GM15510 (cell line): Measurements from ENCODE around the gene C11orf24.

Experiments
- POLR2A ChIP-seq: IDR thresholded peaks from 3 replicates; pipeline ENCODE4 v1.6.1; 2011; ENCODE audit warnings: borderline replicate concordance; ENCODE audit not compliant: insufficient read length; ENCODE audit errors: extremely low read depth

Gene C11orf24

DNA sequence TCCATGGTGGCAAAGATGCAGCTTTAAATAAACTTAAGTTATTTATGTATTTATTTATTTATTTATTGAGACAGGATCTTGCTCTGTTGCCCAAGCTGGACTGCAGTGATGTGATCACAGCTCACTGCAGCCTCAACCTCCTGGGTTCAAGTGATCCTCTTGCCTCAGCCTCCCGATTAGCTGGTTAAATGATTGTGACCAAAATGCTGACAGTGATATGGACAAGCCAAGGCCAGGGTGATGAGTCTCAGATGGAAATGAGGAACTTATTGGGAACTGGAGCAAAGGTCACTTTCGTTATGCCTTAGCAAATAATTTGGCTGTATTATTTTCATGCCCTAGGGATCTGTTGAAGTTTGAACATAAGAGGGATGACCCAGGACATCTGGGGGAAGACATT, 31.3 kb upstream of the C11orf24 start:
- TF ChIP-seq POLR2A, result no peak

GRCh38 chr11:68302670-68303069, 30.9 kb upstream of the C11orf24 start:
- TF ChIP-seq POLR2A, result no peak

- no peak for TF ChIP-seq POLR2A
These were observed 30.5 kb upstream of the C11orf24 start for GRCh38 chr11:68302256-68302655.

DNA sequence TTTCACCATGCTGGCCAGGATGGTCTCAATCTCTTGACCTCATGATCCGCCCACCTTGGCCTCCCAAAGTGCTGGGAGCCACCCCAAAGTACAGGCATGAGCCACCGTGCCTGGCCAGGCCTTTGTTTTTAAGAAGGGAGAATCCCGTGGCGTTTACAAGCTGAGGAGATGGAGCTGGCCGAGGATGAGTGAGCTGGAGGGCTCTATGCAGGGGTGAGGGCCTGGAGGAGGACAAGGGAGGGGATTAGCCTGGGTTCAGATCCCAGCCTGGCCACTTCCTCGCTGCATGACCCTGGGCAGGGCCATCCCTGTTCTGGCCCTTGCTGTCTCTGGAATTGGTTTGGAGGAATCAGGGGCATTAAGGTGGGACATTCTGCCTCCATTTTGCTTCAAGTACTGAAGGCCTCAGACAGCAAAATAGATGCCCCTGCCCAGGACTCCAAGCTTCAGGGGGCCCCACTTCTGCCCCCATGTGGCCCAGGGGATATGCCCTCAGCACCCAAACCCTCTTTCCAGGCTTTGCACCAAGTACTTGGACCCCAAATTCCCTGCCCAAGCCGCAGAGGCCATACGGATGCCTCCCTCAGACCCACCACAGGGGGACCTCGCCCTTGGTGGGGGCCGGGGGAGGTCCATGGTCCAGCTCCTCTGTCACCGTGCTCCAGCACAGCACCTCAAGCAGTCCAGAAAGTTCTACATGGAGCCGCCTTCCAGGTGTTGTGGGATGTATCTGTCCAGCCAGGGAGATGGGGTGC, 28.5 kb upstream of the C11orf24 start:
- no peak for TF ChIP-seq POLR2A

DNA sequence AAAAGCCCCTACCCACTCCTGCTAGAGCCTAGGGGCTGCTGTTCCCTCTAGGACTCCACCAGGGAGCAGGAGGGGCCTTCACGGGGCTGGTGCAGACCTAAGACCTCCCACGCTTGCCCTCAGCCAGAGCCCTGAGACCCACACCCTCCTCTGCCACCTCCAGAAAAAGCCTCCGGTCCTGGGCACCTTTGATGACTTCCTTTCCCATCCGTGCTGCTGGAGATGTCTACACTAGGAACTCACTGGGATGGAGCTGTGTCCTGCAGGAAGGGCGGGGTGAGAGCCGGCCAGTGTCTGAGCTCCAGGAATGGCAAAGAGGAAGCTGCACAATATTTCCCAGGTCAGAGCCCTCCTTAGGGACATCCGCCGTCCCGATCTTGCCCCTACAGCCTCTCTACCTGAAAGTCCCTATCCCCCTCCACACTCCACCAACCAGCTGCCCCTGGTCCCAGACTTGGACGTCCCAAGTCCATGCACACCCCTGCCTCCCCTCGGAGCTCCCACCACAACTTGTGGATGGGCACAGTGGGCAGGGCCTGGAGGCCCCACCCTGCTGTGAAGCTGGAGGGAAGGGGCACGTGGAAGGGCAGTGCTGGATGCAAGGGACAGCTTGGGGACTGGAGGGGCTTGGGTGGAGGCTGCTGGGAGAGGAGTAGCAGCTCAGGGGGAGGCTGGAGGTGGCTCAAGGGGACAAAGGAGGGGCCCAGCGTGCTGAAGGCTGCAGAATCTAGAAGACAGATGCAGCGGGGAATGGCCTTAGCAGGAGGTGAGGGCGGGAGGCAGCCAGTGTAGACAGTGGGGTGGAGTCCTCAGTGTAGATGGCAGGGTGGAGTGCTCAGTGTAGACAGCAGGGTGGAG, 27.1 kb upstream of the C11orf24 start:
- no peak for TF ChIP-seq POLR2A

DNA sequence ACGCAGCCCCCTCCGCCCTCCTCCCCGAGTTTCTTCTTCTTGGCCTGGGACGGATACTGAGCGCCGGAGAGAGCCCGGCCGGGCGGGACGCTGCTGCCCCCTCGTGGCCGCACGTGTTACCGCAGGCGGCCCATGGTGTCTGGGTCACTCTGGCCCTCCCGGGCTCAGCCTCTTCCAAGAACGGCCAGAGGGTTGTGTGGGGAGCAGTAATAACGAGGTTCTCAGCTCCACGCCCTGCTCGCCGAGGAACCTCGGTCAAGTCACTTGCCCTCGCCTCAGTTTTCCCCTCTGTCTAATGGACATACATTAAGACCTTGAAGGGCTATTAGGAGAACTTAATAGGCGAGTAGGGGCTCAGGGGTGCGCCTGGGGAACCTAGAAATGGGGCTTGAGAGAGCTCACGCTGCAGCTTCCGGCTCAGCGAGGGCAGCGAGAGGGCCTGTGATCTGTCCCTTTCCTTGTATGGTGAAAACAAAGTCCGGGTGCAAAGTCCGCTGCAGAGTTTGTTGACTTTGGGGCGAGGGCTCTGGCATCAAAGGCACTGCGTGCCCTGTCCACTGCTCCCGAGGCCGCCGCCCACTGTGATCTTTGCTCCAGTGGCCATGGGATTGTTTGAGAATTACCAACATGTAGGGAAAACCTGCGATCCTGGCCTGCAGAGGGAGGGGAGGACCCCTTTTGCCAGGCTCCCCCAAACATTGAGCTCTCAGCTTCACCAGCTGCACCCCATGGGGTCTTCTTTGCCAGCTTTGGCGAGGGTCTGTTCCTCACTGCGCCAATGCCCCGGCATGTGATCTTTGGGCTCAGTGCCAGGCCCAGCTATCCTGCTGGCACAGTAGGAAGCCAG, 26.3 kb upstream of the C11orf24 start:
- no peak for TF ChIP-seq POLR2A

DNA sequence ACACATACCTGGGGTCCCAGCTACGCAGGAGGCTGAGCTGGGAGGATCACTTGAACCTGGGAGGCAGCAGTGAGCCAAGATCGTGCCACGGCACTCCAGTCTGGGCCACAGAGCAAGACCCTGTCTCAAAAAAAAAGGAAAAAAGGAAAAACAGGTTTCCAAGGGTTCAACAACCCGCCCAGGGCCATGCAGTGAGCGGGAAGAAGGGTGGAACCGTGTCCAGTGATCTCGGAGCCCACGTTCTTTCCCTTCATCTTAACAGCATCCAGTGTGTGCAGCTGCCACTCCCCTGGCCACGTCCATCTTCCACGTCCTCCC, 25.7 kb upstream of the C11orf24 start:
- TF ChIP-seq POLR2A, result no peak

DNA sequence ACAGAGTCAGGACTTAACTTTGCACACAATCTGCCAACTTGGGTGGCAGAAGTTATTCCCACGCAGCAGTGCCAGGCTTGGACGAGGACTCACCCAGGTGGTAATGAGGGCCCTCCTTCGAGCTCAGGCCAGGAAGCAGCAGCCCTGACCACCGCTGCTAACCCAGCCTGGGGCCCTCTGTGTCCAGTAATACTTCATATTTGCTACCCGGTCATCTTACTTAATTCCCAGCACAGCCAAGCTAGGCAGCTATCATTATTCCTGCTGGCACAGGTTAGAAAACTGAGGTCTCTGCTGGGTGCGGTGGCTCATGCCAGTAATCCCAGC, 25.2 kb upstream of the C11orf24 start:
- TF ChIP-seq POLR2A, result no peak

DNA sequence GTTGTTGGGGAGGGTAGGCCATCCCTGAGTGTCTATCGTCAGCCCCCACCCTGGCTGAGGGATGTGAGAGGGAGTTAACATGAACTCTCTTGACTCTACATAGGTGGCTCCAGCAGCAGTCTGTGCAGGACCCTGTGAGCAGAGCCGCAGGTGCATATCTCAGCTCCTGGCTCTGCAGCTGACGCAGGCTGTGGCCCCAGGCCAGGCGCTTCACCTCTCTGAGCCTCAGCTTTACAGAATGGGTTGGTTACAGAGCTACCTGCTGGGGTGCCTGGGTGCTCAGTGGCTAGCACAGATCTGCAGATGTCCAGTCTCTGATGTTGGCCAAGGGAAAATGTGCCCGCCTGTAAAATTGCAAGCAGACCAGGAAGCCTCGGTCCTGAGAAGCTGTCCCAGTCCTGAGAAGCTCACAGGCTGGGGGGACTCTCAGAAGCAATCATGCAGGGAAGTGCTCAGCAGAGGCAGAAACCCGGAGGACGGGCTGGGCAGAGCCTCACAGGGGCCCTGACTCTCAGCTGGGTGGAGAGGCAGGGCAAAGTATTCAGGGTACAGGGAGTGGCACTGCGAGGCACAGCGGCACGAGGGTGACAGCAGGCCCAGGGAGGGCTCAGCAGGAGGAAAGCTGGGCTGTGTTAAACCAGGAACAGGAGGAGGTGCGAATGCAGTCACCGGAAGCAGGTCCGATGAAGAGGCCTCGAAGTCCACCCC, 24.7 kb upstream of the C11orf24 start:
- TF ChIP-seq POLR2A, result no peak

DNA sequence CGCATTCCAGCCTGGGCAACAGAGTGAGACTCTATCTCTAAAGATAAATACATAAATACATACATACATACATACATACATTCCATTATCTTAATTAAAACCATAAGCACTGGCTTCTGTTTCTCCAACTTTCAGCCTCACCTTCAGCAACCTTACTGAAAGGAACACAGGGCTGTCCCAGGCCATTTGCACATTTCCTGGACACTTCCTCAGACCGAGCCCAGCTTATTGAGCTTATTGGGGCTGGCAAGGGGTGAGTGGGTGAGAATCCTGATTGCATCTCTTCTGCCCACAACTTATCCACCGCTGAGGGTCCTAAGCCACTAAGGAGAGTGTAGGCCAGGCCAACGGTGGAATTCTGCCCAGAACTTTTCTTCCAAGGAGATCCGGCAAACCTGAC, 24.2 kb upstream of the C11orf24 start:
- TF ChIP-seq POLR2A, result no peak

- TF ChIP-seq POLR2A, result no peak
These were observed 23.5 kb upstream of the C11orf24 start for GRCh38 chr11:68295271-68295670.

DNA sequence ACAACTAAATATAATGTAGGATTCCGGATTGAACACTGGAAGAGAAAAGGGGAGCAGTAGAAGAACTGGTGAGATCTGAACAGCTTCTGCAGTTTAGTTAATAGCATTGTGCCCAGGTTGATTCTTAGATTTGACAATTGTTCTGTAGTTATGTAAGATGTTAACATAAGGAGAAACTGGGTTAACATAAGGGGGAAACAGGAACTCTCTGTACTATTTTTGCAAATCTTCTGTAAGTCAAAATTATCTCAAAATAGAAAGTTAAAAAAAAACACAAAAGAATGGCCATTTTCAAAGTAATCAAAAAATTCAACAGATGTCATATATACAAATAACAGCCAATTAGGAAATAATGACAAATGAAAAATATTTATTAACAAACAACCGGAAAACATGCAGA, 21.9 kb upstream of the C11orf24 start:
- no peak for TF ChIP-seq POLR2A

DNA sequence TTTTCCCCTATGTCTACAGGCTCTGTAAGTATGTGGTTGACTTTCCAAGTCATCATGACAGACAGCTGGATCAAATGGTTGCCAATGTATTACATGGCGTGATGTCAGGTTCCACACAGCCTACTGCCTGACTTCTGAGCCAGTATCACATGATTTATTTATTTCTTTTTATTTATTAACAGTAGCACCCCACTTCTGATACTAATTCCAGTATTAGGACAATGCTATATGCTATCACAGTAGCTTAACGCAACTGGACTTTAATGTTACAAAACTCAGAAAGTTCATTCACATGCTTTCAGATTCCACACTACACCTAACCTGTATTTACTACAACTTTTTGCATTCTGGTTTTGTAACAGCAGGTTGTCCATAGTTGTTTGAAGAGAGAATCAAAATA, 17.7 kb upstream of the C11orf24 start:
- TF ChIP-seq POLR2A, result no peak

DNA sequence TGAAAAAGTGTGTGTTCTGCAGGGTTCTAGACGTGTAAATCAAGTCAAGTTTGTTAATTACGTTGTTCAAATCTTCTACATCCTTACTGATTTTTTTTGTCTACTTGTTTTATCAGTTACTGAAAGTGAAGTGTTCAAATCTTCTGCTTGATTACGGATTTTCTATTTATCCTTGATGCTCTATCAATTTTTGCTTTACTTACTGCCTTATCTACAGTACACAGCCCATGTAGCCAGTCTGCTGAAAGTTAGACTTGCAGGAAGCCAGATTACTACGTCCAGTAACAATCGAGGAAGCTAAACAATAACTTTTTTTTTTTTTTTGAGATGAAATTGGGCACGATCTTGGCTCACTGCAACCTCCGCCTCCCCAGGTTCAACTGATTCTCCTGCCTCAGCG, 15.6 kb upstream of the C11orf24 start:
- no peak for TF ChIP-seq POLR2A

- TF ChIP-seq POLR2A, result no peak
These were observed 11.1 kb upstream of the C11orf24 start for GRCh38 chr11:68282861-68283230.
